SKM-1 (cell line): ENCODE data around the gene TCF20.

ENCODE experiments used
- DNase-seq: peaks from one replicate; lab custom pipeline; 2025; ENCODE audit not compliant: unreplicated experiment; lab: John Stamatoyannopoulos, UW

The TCF20 gene

GRCh38 chr22:42282252-42282942, 11.9 kb upstream of the TCF20 start:
- no peak for DNase-seq

GRCh38 chr22:42281706-42282251, 11.3 kb upstream of the TCF20 start:
- no peak for DNase-seq

GRCh38 chr22:42281284-42281683, 10.8 kb upstream of the TCF20 start:
- DNase-seq, result no peak

- no peak for DNase-seq
Observed at GRCh38 chr22:42280836-42281235, 10.4 kb upstream of the TCF20 start.

- no peak for DNase-seq
Observed at GRCh38 chr22:42280140-42280539, 9.7 kb upstream of the TCF20 start.

GRCh38 chr22:42279425-42280020, 9.1 kb upstream of the TCF20 start:
- DNase-seq, result no peak

- DNase-seq, result no peak
Observed at GRCh38 chr22:42277988-42278776, 7.7 kb upstream of the TCF20 start.

GRCh38 chr22:42277232-42277753, 6.8 kb upstream of the TCF20 start:
- DNase-seq, result no peak

GRCh38 chr22:42275970-42276369, 5.5 kb upstream of the TCF20 start:
- DNase-seq, result no peak

- no peak for DNase-seq
Observed at GRCh38 chr22:42275176-42275575, 4.7 kb upstream of the TCF20 start.

GRCh38 chr22:42273855-42274451, 3.5 kb upstream of the TCF20 start:
- DNase-seq, result no peak

- DNase-seq, result no peak
Observed at GRCh38 chr22:42272431-42272999, 2.1 kb upstream of the TCF20 start.

GRCh38 chr22:42271906-42272305, 1.5 kb upstream of the TCF20 start:
- DNase-seq, result no peak

- DNase-seq, result no peak
Observed at GRCh38 chr22:42271191-42271813, 849 bp upstream of the TCF20 start.

GRCh38 chr22:42270176-42270509, 310 bp downstream of the TCF20 start:
- DNase-seq, result no peak

GRCh38 chr22:42269432-42270175, 849 bp downstream of the TCF20 start:
- DNase-seq, result no peak

GRCh38 chr22:42268852-42269410, 1.5 kb downstream of the TCF20 start:
- no peak for DNase-seq

- no peak for DNase-seq
Observed at GRCh38 chr22:42265321-42265720, 5.1 kb downstream of the TCF20 start.

- DNase-seq, result no peak
Observed at GRCh38 chr22:42263944-42264343, 6.5 kb downstream of the TCF20 start.

GRCh38 chr22:42262964-42263363, 7.5 kb downstream of the TCF20 start:
- DNase-seq, result no peak
